Keratinocyte (primary cell): ENCODE measurements around the gene OR4B1.

Source experiments
- EZH2 ChIP-seq: IDR thresholded peaks from one replicate; pipeline ENCODE4 v1.6.1; 2012; ENCODE audit warnings: inconsistent platforms, mild to moderate bottlenecking, low read length, moderate library complexity
- TF ChIP-seq, protein P1 (sequence below), 3 experiments: IDR thresholded peaks in 1 of 3; conservative IDR thresholded peaks in 1 of 3; optimal IDR thresholded peaks in 1 of 3; 2 replicates in 2 of 3; 3 replicates in 1 of 3; pipeline versions ENCODE3 to v1.5.1; 2011; ENCODE audit warnings: low read length in 3 of 3, mild to moderate bottlenecking in 3 of 3, moderate library complexity in 2 of 3, control low read depth in 1 of 3, inconsistent platforms in 1 of 3; ENCODE audit not compliant: insufficient read depth in 2 of 3; ENCODE audit errors: extremely low read depth in 1 of 3

DNA sequence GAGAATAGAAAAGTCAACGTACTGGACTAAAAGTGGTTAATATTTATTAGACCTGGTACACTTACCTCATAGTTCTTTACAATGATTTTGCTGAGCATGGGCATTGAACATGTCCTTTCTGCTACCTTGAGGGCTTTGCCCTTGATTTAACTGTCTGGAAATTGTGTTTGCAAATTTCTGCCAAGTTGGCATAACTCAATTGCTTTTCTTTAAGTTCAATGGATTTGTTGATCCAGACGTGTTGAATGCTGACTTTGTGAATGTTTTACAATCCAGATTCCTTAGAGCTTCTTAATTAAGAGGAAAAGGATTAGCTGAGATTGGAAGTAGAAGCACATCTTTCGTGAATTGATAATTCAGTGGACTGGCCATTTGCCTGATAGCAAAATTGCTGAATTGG, 21.1 kb downstream of the OR4B1 start:
- TF ChIP-seq EZH2: no peak
- TF ChIP-seq, protein P1, sequence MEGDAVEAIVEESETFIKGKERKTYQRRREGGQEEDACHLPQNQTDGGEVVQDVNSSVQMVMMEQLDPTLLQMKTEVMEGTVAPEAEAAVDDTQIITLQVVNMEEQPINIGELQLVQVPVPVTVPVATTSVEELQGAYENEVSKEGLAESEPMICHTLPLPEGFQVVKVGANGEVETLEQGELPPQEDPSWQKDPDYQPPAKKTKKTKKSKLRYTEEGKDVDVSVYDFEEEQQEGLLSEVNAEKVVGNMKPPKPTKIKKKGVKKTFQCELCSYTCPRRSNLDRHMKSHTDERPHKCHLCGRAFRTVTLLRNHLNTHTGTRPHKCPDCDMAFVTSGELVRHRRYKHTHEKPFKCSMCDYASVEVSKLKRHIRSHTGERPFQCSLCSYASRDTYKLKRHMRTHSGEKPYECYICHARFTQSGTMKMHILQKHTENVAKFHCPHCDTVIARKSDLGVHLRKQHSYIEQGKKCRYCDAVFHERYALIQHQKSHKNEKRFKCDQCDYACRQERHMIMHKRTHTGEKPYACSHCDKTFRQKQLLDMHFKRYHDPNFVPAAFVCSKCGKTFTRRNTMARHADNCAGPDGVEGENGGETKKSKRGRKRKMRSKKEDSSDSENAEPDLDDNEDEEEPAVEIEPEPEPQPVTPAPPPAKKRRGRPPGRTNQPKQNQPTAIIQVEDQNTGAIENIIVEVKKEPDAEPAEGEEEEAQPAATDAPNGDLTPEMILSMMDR (optimal IDR thresholded peaks at IDR 0.05 in 1 of 3, IDR thresholded peaks at IDR 0.05 in 1 of 3, conservative IDR thresholded peaks at IDR 0.05 in 1 of 3; ENCODE audit: extremely low read depth in 1 of 3, insufficient read depth in 2 of 3, low read length in 3 of 3): no peak
